AG09309 (cell line): Measurements from ENCODE around the gene ONECUT1.

Experiments
- DNase-seq: peaks from one replicate; pipeline ENCODE4 v3.0.0-alpha.2; 2010; ENCODE audit warnings: low read depth
- H3K4me3 ChIP-seq: 2 replicates; pipeline ENCODE4 v1.5.1; 2011; ENCODE audit warnings: mild to moderate bottlenecking, low read depth, low read length, moderate library complexity; ENCODE audit not compliant: control insufficient read depth
- TF ChIP-seq, protein P1 (sequence below): IDR thresholded peaks from 2 replicates; pipeline ENCODE4 v1.5.1; 2011; ENCODE audit warnings: mild to moderate bottlenecking, low read depth, low read length, inconsistent platforms; ENCODE audit not compliant: insufficient read depth, control insufficient read depth; ENCODE audit errors: missing control alignments

ONECUT1 gene

DNA sequence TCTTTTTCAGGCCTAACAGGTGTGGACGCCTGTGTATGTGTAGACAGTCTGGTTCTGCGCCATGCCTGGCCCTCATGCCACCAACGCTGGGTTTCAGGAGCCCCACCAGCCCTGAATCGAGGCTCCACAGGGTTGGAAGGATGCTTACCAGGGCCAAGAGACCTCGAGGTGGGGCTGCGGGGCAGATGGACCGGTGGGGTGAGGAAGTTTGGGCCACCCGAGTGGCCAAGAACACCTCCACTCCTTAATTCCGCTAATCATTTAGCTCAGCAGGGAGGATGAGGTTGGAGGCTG is 6.0 kb upstream of the ONECUT1 start:
- TF ChIP-seq, protein P1, sequence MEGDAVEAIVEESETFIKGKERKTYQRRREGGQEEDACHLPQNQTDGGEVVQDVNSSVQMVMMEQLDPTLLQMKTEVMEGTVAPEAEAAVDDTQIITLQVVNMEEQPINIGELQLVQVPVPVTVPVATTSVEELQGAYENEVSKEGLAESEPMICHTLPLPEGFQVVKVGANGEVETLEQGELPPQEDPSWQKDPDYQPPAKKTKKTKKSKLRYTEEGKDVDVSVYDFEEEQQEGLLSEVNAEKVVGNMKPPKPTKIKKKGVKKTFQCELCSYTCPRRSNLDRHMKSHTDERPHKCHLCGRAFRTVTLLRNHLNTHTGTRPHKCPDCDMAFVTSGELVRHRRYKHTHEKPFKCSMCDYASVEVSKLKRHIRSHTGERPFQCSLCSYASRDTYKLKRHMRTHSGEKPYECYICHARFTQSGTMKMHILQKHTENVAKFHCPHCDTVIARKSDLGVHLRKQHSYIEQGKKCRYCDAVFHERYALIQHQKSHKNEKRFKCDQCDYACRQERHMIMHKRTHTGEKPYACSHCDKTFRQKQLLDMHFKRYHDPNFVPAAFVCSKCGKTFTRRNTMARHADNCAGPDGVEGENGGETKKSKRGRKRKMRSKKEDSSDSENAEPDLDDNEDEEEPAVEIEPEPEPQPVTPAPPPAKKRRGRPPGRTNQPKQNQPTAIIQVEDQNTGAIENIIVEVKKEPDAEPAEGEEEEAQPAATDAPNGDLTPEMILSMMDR = no peak
- no peak overlapping the region for H3K4me3 ChIP-seq
- DNase-seq = no peak

DNA sequence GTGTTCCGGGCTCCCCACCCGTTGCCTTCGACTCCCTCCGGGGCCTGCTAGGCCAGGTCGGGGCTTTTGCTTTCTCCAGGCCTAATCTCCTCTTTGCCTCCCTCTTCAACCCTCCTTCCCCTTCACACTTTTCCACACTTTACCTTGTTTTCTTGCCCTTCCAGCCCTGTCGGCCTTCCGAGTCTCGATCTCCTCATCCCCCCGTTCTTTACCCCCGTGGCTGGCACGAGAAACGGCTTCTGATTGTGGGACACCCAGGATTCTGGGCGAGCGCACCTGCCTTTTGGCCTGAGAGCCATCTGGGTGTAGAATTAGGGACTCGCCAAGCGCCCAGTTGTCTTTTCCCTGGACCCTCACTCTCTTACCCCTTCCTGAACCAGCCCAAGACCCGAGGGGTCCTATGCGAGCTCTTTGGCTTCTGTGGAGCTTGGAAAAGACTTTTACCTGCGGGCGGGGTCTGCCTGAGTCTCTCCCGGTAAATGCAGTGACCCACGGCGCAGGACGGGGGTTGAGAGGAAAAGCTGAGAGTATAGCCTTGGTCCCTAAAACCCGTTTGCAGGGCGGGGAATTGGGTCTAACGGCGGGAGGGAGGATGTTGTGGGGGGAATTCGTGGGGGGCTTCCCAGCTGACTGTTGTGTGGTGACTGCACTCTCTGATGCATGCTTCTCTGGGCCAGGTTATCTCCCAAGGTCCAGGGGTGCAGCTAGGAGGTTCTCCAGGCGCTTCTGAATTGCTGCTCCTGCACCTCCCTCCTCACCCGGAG is 5.5 kb upstream of the ONECUT1 start:
- TF ChIP-seq, protein P1 = no peak
- H3K4me3 ChIP-seq = no peak overlapping the region
- no peak for DNase-seq

DNA sequence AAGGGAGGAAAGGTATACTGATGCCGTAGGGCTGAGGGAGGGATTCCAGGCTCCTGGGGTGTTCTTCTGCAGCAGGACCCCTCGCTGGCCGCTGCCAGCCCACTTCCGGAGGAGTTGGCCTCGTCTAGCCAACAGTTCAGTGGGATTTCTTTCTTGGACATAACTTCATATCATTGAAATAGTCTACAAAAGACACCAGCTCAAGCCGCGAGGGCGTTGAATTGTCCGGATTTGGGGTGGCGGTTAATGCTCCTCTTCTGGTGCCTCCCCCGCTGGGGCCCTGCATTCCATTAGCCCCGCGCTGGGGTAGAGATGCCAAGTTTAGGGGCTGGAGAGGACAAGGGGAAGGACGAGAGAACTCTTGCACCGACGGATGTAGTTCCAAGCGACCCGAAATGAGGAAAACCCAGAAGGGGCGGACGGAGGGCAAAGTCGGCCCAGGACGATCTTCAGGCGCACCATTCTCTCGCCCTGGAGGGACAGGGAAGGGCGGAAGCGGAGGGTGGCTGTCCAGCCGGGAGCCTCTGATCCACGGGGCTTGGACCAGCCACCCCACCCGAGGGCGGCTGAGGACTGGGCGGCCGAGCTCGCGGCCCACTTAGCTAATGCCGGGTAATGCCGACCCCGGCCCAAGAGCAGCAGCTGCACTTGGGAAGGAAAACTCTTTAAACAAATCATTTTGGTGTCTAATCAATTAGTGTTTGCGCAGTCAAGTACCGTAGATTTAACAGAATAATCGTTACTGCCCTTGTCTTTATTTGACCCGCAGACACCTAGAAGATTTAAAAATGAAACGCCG is 4.7 kb upstream of the ONECUT1 start:
- TF ChIP-seq, protein P1 = no peak
- no peak for DNase-seq
- H3K4me3 ChIP-seq = no peak overlapping the region

DNA sequence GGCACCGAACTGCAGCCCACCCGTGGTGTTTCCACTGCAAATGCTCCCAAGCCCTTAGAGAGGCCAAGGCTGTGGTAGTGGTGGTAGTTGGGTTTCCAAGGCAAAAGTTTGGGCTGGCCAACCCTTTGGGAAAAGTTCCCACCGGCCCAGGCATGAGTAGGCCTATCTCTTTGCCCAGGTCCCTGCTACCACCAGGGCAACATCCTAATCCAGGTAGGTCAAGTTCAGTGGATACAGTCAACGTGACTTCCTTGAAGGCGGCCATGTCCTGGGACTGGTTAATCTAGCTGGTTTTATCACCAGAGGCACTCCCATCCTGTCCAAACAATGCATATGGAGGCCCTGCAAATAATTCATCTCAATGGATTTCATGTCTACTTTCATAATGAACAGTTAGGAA is 1.6 kb upstream of the ONECUT1 start:
- no peak for DNase-seq
- H3K4me3 ChIP-seq = no peak overlapping the region
- TF ChIP-seq, protein P1 = no peak

DNA sequence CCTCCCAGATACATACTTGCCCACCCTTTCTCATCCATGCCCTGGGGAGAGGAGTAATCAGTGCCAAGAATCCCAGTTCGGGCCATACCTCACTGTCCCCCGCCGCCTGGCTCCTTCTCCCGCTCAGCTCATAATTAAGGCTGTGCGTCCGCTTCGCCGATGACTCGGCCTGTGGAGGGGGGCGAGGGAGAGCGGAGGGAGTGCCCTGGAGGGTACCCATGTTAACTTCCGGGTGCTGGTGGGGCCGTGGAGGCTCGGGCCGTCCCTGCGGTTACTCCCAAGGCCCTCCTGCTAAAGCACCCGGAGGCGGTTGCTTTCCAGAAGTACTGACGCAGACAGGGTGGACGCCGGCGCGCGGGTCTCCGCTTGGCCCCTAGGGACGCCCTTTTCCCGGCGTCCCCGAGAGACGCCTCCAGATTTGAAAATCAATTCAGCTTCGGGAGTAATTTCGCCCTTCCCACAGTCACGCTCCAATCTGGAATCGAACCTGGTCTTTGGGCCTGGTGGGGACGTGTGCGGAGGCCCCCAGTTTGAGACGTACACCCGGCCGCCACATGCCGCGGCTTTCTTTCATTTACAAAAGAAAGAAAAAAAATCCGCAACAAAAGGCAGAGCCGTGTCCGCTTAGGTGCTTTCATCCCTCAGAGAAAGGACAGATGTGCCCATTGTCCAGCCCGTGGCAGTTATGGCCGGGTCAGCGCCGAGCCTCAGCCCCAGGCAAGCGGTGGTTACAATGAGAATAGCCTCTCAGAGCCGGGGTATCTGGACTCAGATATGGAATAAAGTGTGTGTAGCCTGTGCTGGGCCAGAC is 1.0 kb upstream of the ONECUT1 start:
- TF ChIP-seq, protein P1 = no peak
- peak overlapping the region; percentile 9 for H3K4me3 ChIP-seq
- no peak for DNase-seq

DNA sequence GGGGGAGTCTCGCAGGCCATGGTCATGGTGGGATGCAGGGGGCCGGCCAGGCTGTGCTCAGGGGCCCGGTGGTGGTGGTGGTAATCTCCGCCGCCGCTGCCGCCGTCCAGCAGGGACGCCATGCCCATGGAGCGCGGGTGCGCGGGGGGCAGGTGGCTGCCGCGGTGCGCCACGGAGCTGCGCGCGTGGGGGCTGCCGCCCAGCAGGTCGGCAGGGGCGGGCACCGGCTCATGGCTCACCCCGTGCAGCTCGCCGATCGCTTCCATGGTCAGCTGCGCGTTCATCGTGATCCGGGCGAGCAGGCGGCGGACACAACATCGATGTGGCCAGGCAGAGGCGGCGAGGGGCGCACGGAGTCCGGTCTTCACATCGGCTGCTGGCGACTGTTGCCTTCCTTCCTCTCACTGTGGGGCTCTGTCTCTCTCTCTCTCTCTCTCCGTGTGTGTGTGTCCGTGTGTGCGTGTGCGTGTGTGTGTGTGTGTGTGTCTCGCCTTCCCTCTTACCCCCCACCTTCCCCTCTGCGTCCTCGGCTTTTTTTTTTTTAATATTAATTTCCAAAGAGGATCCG is 451 bp downstream of the ONECUT1 start:
- TF ChIP-seq, protein P1 = no peak
- H3K4me3 ChIP-seq = peak overlapping the region; percentile 35
- DNase-seq = no peak
